ENCODE results near the gene DPF3.
"Not testable (repeated sequence)": the region's sequence is repeated elsewhere in the genome, so short reads cannot be mapped to it uniquely, and the experiment has no call there.

The DPF3 gene

GRCh38 chr14:72758993-72759392 is 134.9 kb downstream of the DPF3 start:
- DNase-seq: no peak

- no peak for DNase-seq
These were observed 135.5 kb downstream of the DPF3 start for GRCh38 chr14:72758420-72758819.

- no peak for DNase-seq
These were observed 136.9 kb downstream of the DPF3 start for GRCh38 chr14:72756967-72757366.

GRCh38 chr14:72755766-72756165 is 138.1 kb downstream of the DPF3 start:
- DNase-seq: no peak

- DNase-seq: no peak
These were observed 139.0 kb downstream of the DPF3 start for GRCh38 chr14:72754949-72755348.

GRCh38 chr14:72753879-72754400 is 140.0 kb downstream of the DPF3 start:
- DNase-seq: no peak

GRCh38 chr14:72753044-72753710 is 140.7 kb downstream of the DPF3 start:
- DNase-seq: no peak

GRCh38 chr14:72752034-72752412 is 141.9 kb downstream of the DPF3 start:
- DNase-seq: no peak

GRCh38 chr14:72751276-72752033 is 142.4 kb downstream of the DPF3 start:
- DNase-seq: no peak

GRCh38 chr14:72748921-72749320 is 145.0 kb downstream of the DPF3 start:
- not testable (repeated sequence) for DNase-seq

- no peak for DNase-seq
These were observed 146.2 kb downstream of the DPF3 start for GRCh38 chr14:72747652-72748051.

GRCh38 chr14:72745991-72746980 is 147.6 kb downstream of the DPF3 start:
- DNase-seq: peak; percentile 86

GRCh38 chr14:72745546-72745945 is 148.4 kb downstream of the DPF3 start:
- peak; percentile 87 for DNase-seq

GRCh38 chr14:72744416-72745120 is 149.3 kb downstream of the DPF3 start:
- DNase-seq: no peak

GRCh38 chr14:72743626-72744025 is 150.3 kb downstream of the DPF3 start:
- DNase-seq: no peak

- no peak for DNase-seq
These were observed 151.1 kb downstream of the DPF3 start for GRCh38 chr14:72742838-72743195.

- no peak for DNase-seq
These were observed 151.6 kb downstream of the DPF3 start for GRCh38 chr14:72742118-72742837.

GRCh38 chr14:72741826-72742117 is 152.1 kb downstream of the DPF3 start:
- DNase-seq: no peak

GRCh38 chr14:72740966-72741825 is 152.7 kb downstream of the DPF3 start:
- DNase-seq: no peak

GRCh38 chr14:72740504-72740961 is 153.4 kb downstream of the DPF3 start:
- DNase-seq: no peak

All from HCEC 1CT (cell line).